HEK293 (cell line): ENCODE data around the gene XRN1.

Experiments
- CTCF ChIA-PET: fragments of 350-600 bp; formaldehyde crosslinking; extraction: SDS; loops from one replicate; lab custom pipeline; 2021; ENCODE audit warnings: antibody characterized with exemption; lab: Yijun Ruan, JAX
- POLR2A ChIA-PET: fragments of 300-600 bp; formaldehyde crosslinking; extraction: SDS; loops from one replicate; lab custom pipeline; 2020; ENCODE audit warnings: antibody characterized with exemption, inconsistent platforms; lab: Yijun Ruan, JAX
- H3K27ac ChIP-seq: fragments of 200-500 bp; sonication (Bioruptor generic); 2 replicates; pipeline ENCODE4 v1.5.1; 2014; ENCODE audit warnings: low read depth, low read length, control low read depth, inconsistent platforms; ENCODE audit errors: extremely low read depth
- H3K36me3 ChIP-seq, 2 experiments: fragments of 200-500 bp in 1 of 2; sonication (Bioruptor generic) in 1 of 2; 1 replicate in 1 of 2; 2 replicates in 1 of 2; pipeline ENCODE4 v1.5.1; 2014 to 2017; ENCODE audit warnings: inconsistent platforms in 2 of 2, low read length in 2 of 2; ENCODE audit not compliant: control insufficient read depth in 2 of 2, insufficient read depth in 1 of 2
- H3K4me1 ChIP-seq: fragments of 200-500 bp; sonication (Bioruptor generic); 2 replicates; pipeline ENCODE4 v1.5.1; 2014; ENCODE audit warnings: mild to moderate bottlenecking, low read length, inconsistent platforms; ENCODE audit not compliant: control insufficient read depth, insufficient read depth
- H3K4me3 ChIP-seq: 2 replicates; pipeline ENCODE4 v1.5.1; 2011; ENCODE audit warnings: low read depth, mild to moderate bottlenecking, control low read depth, low read length, moderate library complexity
- H3K9me3 ChIP-seq: fragments of 200-500 bp; sonication (Bioruptor generic); 2 replicates; pipeline ENCODE4 v1.5.1; 2014; ENCODE audit warnings: low read depth, low read length, inconsistent platforms; ENCODE audit not compliant: control insufficient read depth, insufficient read depth
- ATF2 ChIP-seq: fragments of 450-650 bp; formaldehyde crosslinking; IDR thresholded peaks from 2 replicates; pipeline ENCODE4 v1.5.1; 2016; ENCODE audit warnings: missing biosample characterization, missing genetic modification characterization, low read depth
- KLF1 ChIP-seq: fragments of 450-650 bp; formaldehyde crosslinking; IDR thresholded peaks from 2 replicates; pipeline ENCODE4 v1.5.1; 2016; ENCODE audit warnings: missing biosample characterization, missing genetic modification characterization
- KLF8 ChIP-seq: fragments of 450-650 bp; formaldehyde crosslinking; IDR thresholded peaks from 2 replicates; pipeline ENCODE4 v1.5.1; 2016; ENCODE audit warnings: missing biosample characterization, missing genetic modification characterization
- MZF1 ChIP-seq: fragments of 450-650 bp; formaldehyde crosslinking; IDR thresholded peaks from 2 replicates; pipeline ENCODE4 v1.5.1; 2017; ENCODE audit warnings: missing biosample characterization, missing genetic modification characterization, borderline replicate concordance
- OSR2 ChIP-seq: fragments of 450-650 bp; formaldehyde crosslinking; IDR thresholded peaks from 2 replicates; pipeline ENCODE4 v1.5.1; 2016; ENCODE audit warnings: missing biosample characterization, missing genetic modification characterization
- SCRT2 ChIP-seq: fragments of 450-650 bp; formaldehyde crosslinking; IDR thresholded peaks from 2 replicates; pipeline ENCODE4 v1.5.1; 2016; ENCODE audit warnings: missing biosample characterization, missing genetic modification characterization
- SP2 ChIP-seq: fragments of 450-650 bp; formaldehyde crosslinking; IDR thresholded peaks from 2 replicates; pipeline ENCODE4 v1.5.1; 2016; ENCODE audit warnings: missing biosample characterization, missing genetic modification characterization
- YY1 ChIP-seq: fragments of 450-650 bp; formaldehyde crosslinking; IDR thresholded peaks from 2 replicates; pipeline ENCODE4 v1.5.1; 2018; ENCODE audit warnings: missing biosample characterization, missing genetic modification characterization
- ZBTB26 ChIP-seq: fragments of 450-650 bp; formaldehyde crosslinking; optimal IDR thresholded peaks from 2 replicates; pipeline ENCODE3; 2016; ENCODE audit warnings: missing biosample characterization, mild to moderate bottlenecking, missing genetic modification characterization
- ZNF121 ChIP-seq: fragments of 450-650 bp; formaldehyde crosslinking; IDR thresholded peaks from 2 replicates; pipeline ENCODE4 v1.5.1; 2016; ENCODE audit warnings: missing biosample characterization, missing genetic modification characterization
- ZNF280D ChIP-seq: fragments of 450-650 bp; formaldehyde crosslinking; IDR thresholded peaks from 2 replicates; pipeline ENCODE4 v1.5.1; 2016; ENCODE audit warnings: missing biosample characterization, missing genetic modification characterization
- ZNF362 ChIP-seq: fragments of 450-650 bp; formaldehyde crosslinking; IDR thresholded peaks from 2 replicates; pipeline ENCODE4 v1.5.1; 2016; ENCODE audit warnings: missing biosample characterization, missing genetic modification characterization
- ZNF423 ChIP-seq: fragments of 450-650 bp; formaldehyde crosslinking; IDR thresholded peaks from 2 replicates; pipeline ENCODE4 v1.5.1; 2016; ENCODE audit warnings: missing biosample characterization, missing genetic modification characterization
- ZNF521 ChIP-seq: fragments of 450-650 bp; formaldehyde crosslinking; IDR thresholded peaks from 2 replicates; pipeline ENCODE4 v1.5.1; 2017; ENCODE audit warnings: missing biosample characterization, mild to moderate bottlenecking, missing genetic modification characterization
- ZNF529 ChIP-seq: fragments of 450-650 bp; formaldehyde crosslinking; IDR thresholded peaks from 2 replicates; pipeline ENCODE4 v1.5.1; 2017; ENCODE audit warnings: missing genetic modification characterization, missing biosample characterization; ENCODE audit not compliant: insufficient replicate concordance
- ZNF549 ChIP-seq: fragments of 450-650 bp; IDR thresholded peaks from 2 replicates; pipeline ENCODE4 v1.5.1; 2018; ENCODE audit warnings: missing biosample characterization, missing genetic modification characterization, mild to moderate bottlenecking, inconsistent platforms, moderate library complexity
- ZNF600 ChIP-seq: fragments of 450-650 bp; formaldehyde crosslinking; IDR thresholded peaks from 2 replicates; pipeline ENCODE4 v1.5.1; 2016; ENCODE audit warnings: missing biosample characterization, missing genetic modification characterization
- ZNF624 ChIP-seq: fragments of 450-650 bp; formaldehyde crosslinking; IDR thresholded peaks from 2 replicates; pipeline ENCODE4 v1.5.1; 2017; ENCODE audit warnings: missing biosample characterization, missing genetic modification characterization
- ZNF626 ChIP-seq: fragments of 450-650 bp; sonication (Bioruptor Pico); formaldehyde crosslinking; IDR thresholded peaks from 2 replicates; pipeline ENCODE4 v1.5.1; 2018; ENCODE audit warnings: missing biosample characterization, missing genetic modification characterization, inconsistent platforms
- ZNF629 ChIP-seq: fragments of 450-650 bp; formaldehyde crosslinking; IDR thresholded peaks from 2 replicates; pipeline ENCODE4 v1.5.1; 2017; ENCODE audit warnings: missing biosample characterization, missing genetic modification characterization
- ZNF670 ChIP-seq: fragments of 450-650 bp; formaldehyde crosslinking; IDR thresholded peaks from 2 replicates; pipeline ENCODE4 v1.5.1; 2016; ENCODE audit warnings: missing biosample characterization, missing genetic modification characterization, low read depth
- ZNF830 ChIP-seq: fragments of 450-650 bp; IDR thresholded peaks from 2 replicates; pipeline ENCODE4 v1.5.0; 2018; ENCODE audit warnings: missing biosample characterization, missing genetic modification characterization, low read depth, mild to moderate bottlenecking, moderate library complexity
- ZSCAN16 ChIP-seq: fragments of 450-650 bp; formaldehyde crosslinking; IDR thresholded peaks from 2 replicates; pipeline ENCODE4 v1.5.1; 2016; ENCODE audit warnings: missing biosample characterization, missing genetic modification characterization
- ZSCAN18 ChIP-seq: fragments of 450-650 bp; formaldehyde crosslinking; IDR thresholded peaks from 2 replicates; pipeline ENCODE4 v1.5.1; 2016; ENCODE audit warnings: missing biosample characterization, missing genetic modification characterization
- ZSCAN5A ChIP-seq: fragments of 450-650 bp; formaldehyde crosslinking; IDR thresholded peaks from 2 replicates; pipeline ENCODE4 v1.5.1; 2016; ENCODE audit warnings: missing biosample characterization, missing genetic modification characterization

XRN1 gene

GRCh38 chr3:142459096-142459495, 11.3 kb upstream of the XRN1 start (continued):
- TF ChIP-seq ZNF626 (tag by site-specific recombination) (no peak), ZNF121 (no peak), KLF8 (tag by site-specific recombination) (no peak), ZNF549 (tag by site-specific recombination) (no peak), ZNF280D (tag by site-specific recombination) (no peak), KLF1 (tag by site-specific recombination) (no peak)
- TF ChIP-seq, all 188 proteins: peak for 0

- H3K9me3 ChIP-seq: no peaks in the 10 kb centered on the region
- no peaks in the 10 kb centered on the region for H3K4me1 ChIP-seq
- ChIA-PET CTCF (no interaction called here), POLR2A (no interaction called here)
- H3K36me3 ChIP-seq: peaks cover 0 to 37% of the 10 kb centered on the region in 2 experiments; a peak in 1 of 3 replicates
- H3K4me3 ChIP-seq: no peak overlapping the region
- TF ChIP-seq ZSCAN18 (tag by site-specific recombination) (no peak), ZNF670 (tag by site-specific recombination) (no peak), ZNF529 (no peak), ZSCAN16 (tag by site-specific recombination) (no peak), ZNF624 (no peak), ATF2 (no peak), ZNF362 (tag by site-specific recombination) (no peak), ZBTB26 (no peak), ZNF629 (no peak), ZNF521 (tag by site-specific recombination) (no peak), ZNF423 (no peak), ZSCAN5A (no peak), SP2 (tag by site-specific recombination) (no peak), SCRT2 (tag by site-specific recombination) (no peak), MZF1 (tag by site-specific recombination) (no peak), OSR2 (tag by site-specific recombination) (no peak), ZNF830 (tag by site-specific recombination) (no peak), YY1 (tag by site-specific recombination) (no peak), ZNF600 (no peak)
- H3K27ac ChIP-seq: no peak overlapping the region
These were observed 3.0 kb upstream of the XRN1 start for GRCh38 chr3:142450881-142451280.
